ENCODE measurements around the gene MS4A18. TPM values are rescaled to one million over a fixed set of nuclear protein-coding genes. Genes with fewer than 3 reads are reported as not detected.
A peak's percentile ranks its signal among the peaks of the same experiment; 100 is the strongest.

MS4A18 gene
- total RNA-seq, 1 experiment from 2014 or later: not detected

DNA sequence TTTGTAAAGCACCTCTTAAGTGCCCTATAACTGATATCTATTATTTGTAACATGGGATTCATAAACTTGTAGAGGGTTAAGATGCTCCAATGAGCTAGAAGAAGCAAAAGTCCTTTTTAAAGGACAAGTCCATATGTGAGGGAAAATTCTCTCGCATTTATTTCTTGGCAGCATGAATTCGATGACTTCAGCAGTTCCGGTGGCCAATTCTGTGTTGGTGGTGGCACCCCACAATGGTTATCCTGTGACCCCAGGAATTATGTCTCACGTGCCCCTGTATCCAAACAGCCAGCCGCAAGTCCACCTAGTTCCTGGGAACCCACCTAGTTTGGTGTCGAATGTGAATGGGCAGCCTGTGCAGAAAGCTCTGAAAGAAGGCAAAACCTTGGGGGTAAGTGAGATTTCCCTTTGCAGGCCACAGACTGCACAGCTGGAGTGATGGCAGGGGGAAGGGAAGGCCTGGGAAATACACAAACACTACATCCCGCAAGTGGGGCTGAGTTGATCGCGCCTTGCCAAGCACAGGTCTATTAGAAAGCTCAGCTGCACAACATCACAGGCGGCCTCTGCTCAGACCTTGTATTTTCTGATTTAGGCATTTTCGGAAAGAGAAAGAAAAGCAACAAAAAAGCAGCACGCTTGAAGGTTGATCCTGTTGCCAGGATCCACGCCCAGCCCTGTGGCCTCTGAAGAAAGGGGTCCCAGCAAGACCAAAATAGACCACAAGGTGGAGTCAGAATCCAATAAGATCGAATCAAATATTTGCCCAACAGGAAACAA is 23.6 kb upstream of the MS4A18 start:
- H3K27me3 Mint-ChIP-seq (ENCODE audit: low read depth): peaks cover 3% of the 10 kb centered on the region; the same call in 1 of the 2 replicates
- H3K4me3 Mint-ChIP-seq: no peak overlapping the region
- POLR2A ChIA-PET: no interaction called here
- H3K9me3 Mint-ChIP-seq: no peaks in the 10 kb centered on the region
- CTCF ChIA-PET: interaction anchor here (0.7 to 5.0 kb wide), 7 partner anchors 17 to 353 kb away, joined by 3 to 31 read pairs (median 3); partner anchors contain the start of gene MS4A15
- H3K4me1 Mint-ChIP-seq: peaks cover 7% of the 10 kb centered on the region
- TF ChIP-seq ATF3 (CRISPR knock-in tag; conservative IDR thresholded peaks at IDR 0.05) (no peak), NR2C2 (CRISPR knock-in tag; IDR thresholded peaks at IDR 0.05) (no peak), TEAD4 (CRISPR knock-in tag; IDR thresholded peaks at IDR 0.05) (no peak), RELA (CRISPR knock-in tag; IDR thresholded peaks at IDR 0.05; ENCODE audit: borderline replicate concordance) (no peak), CTCF (IDR thresholded peaks at IDR 0.05) (peak; percentile 39; the same call in 1 of the 2 replicates), ZNF263 (CRISPR knock-in tag; IDR thresholded peaks at IDR 0.05; ENCODE audit: low read depth) (no peak), NR1H2 (CRISPR knock-in tag; IDR thresholded peaks at IDR 0.05) (no peak)
- no peak overlapping the region for H3K27ac Mint-ChIP-seq
- H3K36me3 Mint-ChIP-seq: no peaks in the 10 kb centered on the region
- ATAC-seq (peak; percentile 95), DNase-seq (ENCODE audit: low spot score) (peak; percentile 50)

- ChIA-PET CTCF (interaction anchor here (0.6 to 5.0 kb wide), 8 partner anchors 11 to 353 kb away, joined by 3 to 31 read pairs (median 4); partner anchors contain the start of gene MS4A15), POLR2A (no interaction called here)
- H3K36me3 Mint-ChIP-seq: no peaks in the 10 kb centered on the region
- H3K4me3 Mint-ChIP-seq: no peak overlapping the region
- TF ChIP-seq, protein P1, sequence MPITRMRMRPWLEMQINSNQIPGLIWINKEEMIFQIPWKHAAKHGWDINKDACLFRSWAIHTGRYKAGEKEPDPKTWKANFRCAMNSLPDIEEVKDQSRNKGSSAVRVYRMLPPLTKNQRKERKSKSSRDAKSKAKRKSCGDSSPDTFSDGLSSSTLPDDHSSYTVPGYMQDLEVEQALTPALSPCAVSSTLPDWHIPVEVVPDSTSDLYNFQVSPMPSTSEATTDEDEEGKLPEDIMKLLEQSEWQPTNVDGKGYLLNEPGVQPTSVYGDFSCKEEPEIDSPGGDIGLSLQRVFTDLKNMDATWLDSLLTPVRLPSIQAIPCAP (CRISPR knock-in tag; IDR thresholded peaks at IDR 0.05): no peak
- TF ChIP-seq CTCF (IDR thresholded peaks at IDR 0.05): peak; percentile 11; the same call in 1 of the 2 replicates
- DNase-seq (ENCODE audit: low spot score) (no peak), ATAC-seq (no peak)
- no peak overlapping the region for H3K27ac Mint-ChIP-seq
- H3K4me1 Mint-ChIP-seq: peaks cover 7% of the 10 kb centered on the region
- peaks cover 3% of the 10 kb centered on the region; the same call in 1 of the 2 replicates for H3K27me3 Mint-ChIP-seq (ENCODE audit: low read depth)
- no peaks in the 10 kb centered on the region for H3K9me3 Mint-ChIP-seq
Observed at GRCh38 chr11:60701469-60701818, 23.1 kb upstream of the MS4A18 start.

DNA sequence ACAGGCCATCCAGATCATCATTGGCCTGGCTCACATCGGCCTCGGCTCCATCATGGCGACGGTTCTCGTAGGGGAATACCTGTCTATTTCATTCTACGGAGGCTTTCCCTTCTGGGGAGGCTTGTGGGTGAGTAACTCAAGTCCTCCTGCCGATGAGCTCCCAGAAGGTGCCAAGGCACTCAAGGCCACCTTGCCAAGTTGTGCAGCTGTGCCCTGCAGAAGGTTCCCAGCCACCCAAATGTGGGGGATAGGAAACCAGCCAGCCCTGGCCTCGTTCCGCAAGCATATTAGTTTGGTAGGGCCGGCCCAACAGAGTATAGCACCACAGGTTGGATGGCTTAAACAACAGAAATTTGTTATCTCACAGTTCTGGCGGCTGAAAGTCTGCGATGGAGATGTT is 21.1 kb upstream of the MS4A18 start:
- DNase-seq (ENCODE audit: low spot score): no peak
- ChIA-PET CTCF (interaction anchor here (1.0 to 2.7 kb wide), 4 partner anchors 39 to 72 kb away, joined by 3 to 11 read pairs (median 3); no protein-coding TSS in a partner anchor), POLR2A (no interaction called here)
- no peak overlapping the region for H3K4me3 Mint-ChIP-seq
- ATAC-seq: no peak
- no peaks in the 10 kb centered on the region for H3K9me3 Mint-ChIP-seq
- peaks cover 7% of the 10 kb centered on the region for H3K4me1 Mint-ChIP-seq
- H3K36me3 Mint-ChIP-seq: no peaks in the 10 kb centered on the region
- no peaks in the 10 kb centered on the region; the same call in 1 of the 2 replicates for H3K27me3 Mint-ChIP-seq (ENCODE audit: low read depth)
- H3K27ac Mint-ChIP-seq: no peak overlapping the region
- TF ChIP-seq ATF1 (CRISPR knock-in tag; IDR thresholded peaks at IDR 0.05) (no peak), CTCF (IDR thresholded peaks at IDR 0.05) (no peak), MLX (CRISPR knock-in tag; IDR thresholded peaks at IDR 0.05) (no peak), NR3C1 (CRISPR knock-in tag; conservative IDR thresholded peaks at IDR 0.05; ENCODE audit: low read depth) (no peak), ZNF423 (CRISPR knock-in tag; IDR thresholded peaks at IDR 0.05) (no peak), ESRRA (CRISPR knock-in tag; IDR thresholded peaks at IDR 0.05; ENCODE audit: borderline replicate concordance) (no peak), ZNF416 (CRISPR knock-in tag; IDR thresholded peaks at IDR 0.05) (no peak), ELF4 (CRISPR knock-in tag; IDR thresholded peaks at IDR 0.05; ENCODE audit: low read depth) (no peak)
- TF ChIP-seq, protein P2, sequence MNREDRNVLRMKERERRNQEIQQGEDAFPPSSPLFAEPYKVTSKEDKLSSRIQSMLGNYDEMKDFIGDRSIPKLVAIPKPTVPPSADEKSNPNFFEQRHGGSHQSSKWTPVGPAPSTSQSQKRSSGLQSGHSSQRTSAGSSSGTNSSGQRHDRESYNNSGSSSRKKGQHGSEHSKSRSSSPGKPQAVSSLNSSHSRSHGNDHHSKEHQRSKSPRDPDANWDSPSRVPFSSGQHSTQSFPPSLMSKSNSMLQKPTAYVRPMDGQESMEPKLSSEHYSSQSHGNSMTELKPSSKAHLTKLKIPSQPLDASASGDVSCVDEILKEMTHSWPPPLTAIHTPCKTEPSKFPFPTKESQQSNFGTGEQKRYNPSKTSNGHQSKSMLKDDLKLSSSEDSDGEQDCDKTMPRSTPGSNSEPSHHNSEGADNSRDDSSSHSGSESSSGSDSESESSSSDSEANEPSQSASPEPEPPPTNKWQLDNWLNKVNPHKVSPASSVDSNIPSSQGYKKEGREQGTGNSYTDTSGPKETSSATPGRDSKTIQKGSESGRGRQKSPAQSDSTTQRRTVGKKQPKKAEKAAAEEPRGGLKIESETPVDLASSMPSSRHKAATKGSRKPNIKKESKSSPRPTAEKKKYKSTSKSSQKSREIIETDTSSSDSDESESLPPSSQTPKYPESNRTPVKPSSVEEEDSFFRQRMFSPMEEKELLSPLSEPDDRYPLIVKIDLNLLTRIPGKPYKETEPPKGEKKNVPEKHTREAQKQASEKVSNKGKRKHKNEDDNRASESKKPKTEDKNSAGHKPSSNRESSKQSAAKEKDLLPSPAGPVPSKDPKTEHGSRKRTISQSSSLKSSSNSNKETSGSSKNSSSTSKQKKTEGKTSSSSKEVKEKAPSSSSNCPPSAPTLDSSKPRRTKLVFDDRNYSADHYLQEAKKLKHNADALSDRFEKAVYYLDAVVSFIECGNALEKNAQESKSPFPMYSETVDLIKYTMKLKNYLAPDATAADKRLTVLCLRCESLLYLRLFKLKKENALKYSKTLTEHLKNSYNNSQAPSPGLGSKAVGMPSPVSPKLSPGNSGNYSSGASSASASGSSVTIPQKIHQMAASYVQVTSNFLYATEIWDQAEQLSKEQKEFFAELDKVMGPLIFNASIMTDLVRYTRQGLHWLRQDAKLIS (CRISPR knock-in tag; IDR thresholded peaks at IDR 0.05; ENCODE audit: borderline replicate concordance): no peak
